ENCODE measurements around the gene ADH1A.

DNA sequence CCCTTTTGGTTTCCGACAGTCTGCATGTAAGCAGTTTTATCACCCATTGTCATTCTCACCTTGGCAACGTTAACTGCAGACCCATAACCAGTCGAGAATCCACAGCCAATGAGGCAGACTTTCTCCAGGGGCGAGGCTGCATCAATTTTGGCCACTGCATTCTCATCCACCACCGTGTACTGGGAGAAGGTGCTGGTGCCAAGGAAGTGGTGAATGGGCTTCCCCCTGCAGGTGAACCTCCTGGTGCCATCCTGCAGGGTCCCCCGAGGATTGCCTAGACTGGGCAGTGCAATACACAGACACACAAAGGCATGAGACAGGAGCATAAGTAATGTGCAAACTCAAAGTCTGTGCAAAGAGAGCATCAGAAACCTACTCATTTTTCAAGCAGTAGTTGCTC lies 25.1 kb upstream of the ADH1A start:
- no peak for TF ChIP-seq GATA2 (IDR thresholded peaks at IDR 0.05; ENCODE audit: low read depth, low read length)
- no peak for TF ChIP-seq GATA3 (IDR thresholded peaks at IDR 0.05; ENCODE audit: low read depth, low read length)
